GM18505 (cell line): Measurements from ENCODE around the gene VSIG1.

Experiments
- ATAC-seq: cut with Tn5 transposase; IDR thresholded peaks from one replicate; pipeline ENCODE4 v1.9.1; 2021; ENCODE audit not compliant: unreplicated experiment
- POLR2A ChIP-seq: IDR thresholded peaks from 4 replicates; pipeline ENCODE4 v1.6.1; 2011; ENCODE audit warnings: borderline replicate concordance; ENCODE audit not compliant: insufficient read depth, insufficient read length; ENCODE audit errors: extremely low read depth

Gene VSIG1

GRCh38 chrX:108034725-108035124 is 10.1 kb upstream of the VSIG1 start:
- TF ChIP-seq POLR2A: no peak
- ATAC-seq: no peak

- no peak for TF ChIP-seq POLR2A
- no peak for ATAC-seq
These were observed 8.4 kb upstream of the VSIG1 start for GRCh38 chrX:108036298-108036973.

GRCh38 chrX:108049649-108050048 is 4.8 kb downstream of the VSIG1 start:
- TF ChIP-seq POLR2A: no peak
- ATAC-seq: no peak

GRCh38 chrX:108053218-108053617 is 8.4 kb downstream of the VSIG1 start:
- TF ChIP-seq POLR2A: no peak
- ATAC-seq: no peak

- no peak for ATAC-seq
- TF ChIP-seq POLR2A: no peak
These were observed 10.7 kb downstream of the VSIG1 start for GRCh38 chrX:108055546-108055945.

- no peak for TF ChIP-seq POLR2A
- no peak for ATAC-seq
These were observed 14.9 kb downstream of the VSIG1 start for GRCh38 chrX:108059801-108060200.

- no peak for TF ChIP-seq POLR2A
These were observed 19.1 kb downstream of the VSIG1 start for GRCh38 chrX:108064001-108064400.

GRCh38 chrX:108064613-108065012 is 19.7 kb downstream of the VSIG1 start:
- ATAC-seq: no peak
- TF ChIP-seq POLR2A: no peak

More at GRCh38 chrX:108064001-108064400, 19.1 kb downstream of the VSIG1 start:
- no peak for ATAC-seq

GRCh38 chrX:108068121-108068520 is 23.3 kb downstream of the VSIG1 start:
- TF ChIP-seq POLR2A: no peak
- no peak for ATAC-seq

GRCh38 chrX:108070891-108071290 is 26.0 kb downstream of the VSIG1 start:
- no peak for TF ChIP-seq POLR2A
- ATAC-seq: no peak

- ATAC-seq: no peak
- TF ChIP-seq POLR2A: no peak
These were observed 26.7 kb downstream of the VSIG1 start for GRCh38 chrX:108071578-108071977.

- no peak for TF ChIP-seq POLR2A
- ATAC-seq: no peak
These were observed 27.9 kb downstream of the VSIG1 start for GRCh38 chrX:108072746-108073145.

GRCh38 chrX:108081110-108081509 is 36.2 kb downstream of the VSIG1 start:
- no peak for TF ChIP-seq POLR2A
- no peak for ATAC-seq

GRCh38 chrX:108087792-108088191 is 42.9 kb downstream of the VSIG1 start:
- ATAC-seq: no peak
- no peak for TF ChIP-seq POLR2A

GRCh38 chrX:108088511-108088910 is 43.6 kb downstream of the VSIG1 start:
- no peak for ATAC-seq
- TF ChIP-seq POLR2A: no peak
